Anterior cingulate cortex (tissue), 58 donors: ENCODE measurements around the gene SDK2.
A peak's percentile ranks its signal among the peaks of the same experiment; 100 is the strongest.

Source experiments
- DNase-seq, 58 donors: peaks; one replicate each; lab custom pipeline; 2025; lab: John Stamatoyannopoulos, UW

The SDK2 gene

GRCh38 chr17:73387746-73388577 lies 256.3 kb downstream of the SDK2 start:
- no peak for DNase-seq

- no peak for DNase-seq
Observed at GRCh38 chr17:73386561-73386960, 257.7 kb downstream of the SDK2 start.

GRCh38 chr17:73384926-73385325 lies 259.3 kb downstream of the SDK2 start:
- no peak for DNase-seq

GRCh38 chr17:73380439-73381106 lies 263.7 kb downstream of the SDK2 start:
- no peak for DNase-seq

GRCh38 chr17:73379826-73380225 lies 264.4 kb downstream of the SDK2 start:
- DNase-seq: peak in 16 of 58 donors; percentile 5 to 33 (median 14)

GRCh38 chr17:73378974-73379470 lies 265.2 kb downstream of the SDK2 start:
- no peak for DNase-seq

- no peak for DNase-seq
Observed at GRCh38 chr17:73376636-73377035, 267.6 kb downstream of the SDK2 start.

- DNase-seq: no peak
Observed at GRCh38 chr17:73376152-73376551, 268.1 kb downstream of the SDK2 start.

- DNase-seq: no peak
Observed at GRCh38 chr17:73371836-73372235, 272.4 kb downstream of the SDK2 start.

GRCh38 chr17:73371285-73371684 lies 273.0 kb downstream of the SDK2 start:
- DNase-seq: no peak

- DNase-seq: peak in 57 of 58 donors; percentile 39 to 95 (median 71)
Observed at GRCh38 chr17:73369817-73370490, 274.3 kb downstream of the SDK2 start.

GRCh38 chr17:73369111-73369521 lies 275.1 kb downstream of the SDK2 start:
- peak in 7 of 58 donors; percentile 6 to 35 (median 17) for DNase-seq

GRCh38 chr17:73368085-73368631 lies 276.1 kb downstream of the SDK2 start:
- DNase-seq: no peak

- DNase-seq: peak in 6 of 58 donors; percentile 12 to 48 (median 22)
Observed at GRCh38 chr17:73365906-73366623, 278.2 kb downstream of the SDK2 start.

GRCh38 chr17:73365301-73365874 lies 278.9 kb downstream of the SDK2 start:
- peak in 27 of 58 donors; percentile 14 to 79 (median 45) for DNase-seq

- DNase-seq: no peak
Observed at GRCh38 chr17:73364155-73364522, 280.1 kb downstream of the SDK2 start.

- DNase-seq: no peak
Observed at GRCh38 chr17:73363442-73364154, 280.6 kb downstream of the SDK2 start.

GRCh38 chr17:73362697-73363096 lies 281.5 kb downstream of the SDK2 start:
- DNase-seq: peak in 4 of 58 donors; percentile 6 to 24 (median 16)
